ENCODE results near the gene MAGEE2.
"Not testable (repeated sequence)": the region's sequence is repeated elsewhere in the genome, so short reads cannot be mapped to it uniquely, and the experiment has no call there.

The MAGEE2 gene

GRCh38 chrX:75784680-75785491 lies at the start of gene MAGEE2:
Gene MAGEE2, minus strand, starts transcription at chrX:75785254. Its CDS starts 203 bp downstream, at chrX:75785051.
- DNase-seq, result peak; percentile 76

- no peak for DNase-seq
These were observed 1.2 kb upstream of the MAGEE2 start for GRCh38 chrX:75786290-75786689.

- DNase-seq, result peak; percentile 76
These were observed 3.4 kb downstream of the MAGEE2 start for GRCh38 chrX:75781611-75782010.

- not testable (repeated sequence) for DNase-seq
These were observed 17.0 kb downstream of the MAGEE2 start for GRCh38 chrX:75768063-75768462.

- no peak for DNase-seq
These were observed 36.6 kb downstream of the MAGEE2 start for GRCh38 chrX:75748431-75748830.

- peak; percentile 72 for DNase-seq
These were observed 38.0 kb downstream of the MAGEE2 start for GRCh38 chrX:75746891-75747639.
